HepG2 (cell line): ENCODE results near the gene IER2. TPM values are rescaled to one million over a fixed set of nuclear protein-coding genes. Genes with fewer than 3 reads are reported as not detected.

Source experiments
- AGO1 ChIP-seq: fragments of 200-400 bp; formaldehyde crosslinking; IDR thresholded peaks from 2 replicates; pipeline ENCODE4 v1.6.1; 2017; ENCODE audit warnings: mild to moderate bottlenecking, low read depth, low read length, moderate library complexity; ENCODE audit not compliant: poor library complexity, severe bottlenecking
- BRF2 ChIP-seq: sonication (generic); formaldehyde crosslinking; IDR thresholded peaks from 2 replicates; pipeline ENCODE4 v1.8.1; 2022; ENCODE audit warnings: mild to moderate bottlenecking, missing genetic modification reagents
- FOXJ3 ChIP-seq: sonication (generic); formaldehyde crosslinking; IDR thresholded peaks from 2 replicates; pipeline ENCODE4 v1.4.0; 2020; ENCODE audit warnings: missing genetic modification reagents, mild to moderate bottlenecking, borderline replicate concordance
- ISX ChIP-seq: sonication (generic); formaldehyde crosslinking; conservative IDR thresholded peaks from 2 replicates; pipeline ENCODE4 v1.5.0; 2020; ENCODE audit warnings: missing genetic modification reagents
- JUND ChIP-seq: sonication (generic); formaldehyde crosslinking; IDR thresholded peaks from 2 replicates; pipeline ENCODE4 v1.8.0; 2022; ENCODE audit warnings: mild to moderate bottlenecking, missing genetic modification reagents
- KLF11 ChIP-seq: IDR thresholded peaks from 2 replicates; pipeline ENCODE4 v1.6.1; 2016; ENCODE audit warnings: missing compliant biosample characterization
- MED8 ChIP-seq: sonication (generic); formaldehyde crosslinking; IDR thresholded peaks from 2 replicates; pipeline ENCODE4 v1.8.1; 2023; ENCODE audit warnings: mild to moderate bottlenecking, missing genetic modification reagents; ENCODE audit not compliant: insufficient replicate concordance
- PRPF4 ChIP-seq: fragments of 200-400 bp; formaldehyde crosslinking; IDR thresholded peaks from 2 replicates; pipeline ENCODE4 v1.6.1; 2016; ENCODE audit warnings: low read length, low read depth; ENCODE audit not compliant: poor library complexity, severe bottlenecking
- RBM22 ChIP-seq: fragments of 200-400 bp; formaldehyde crosslinking; optimal IDR thresholded peaks from 2 replicates; pipeline ENCODE3; 2017; ENCODE audit warnings: mild to moderate bottlenecking, low read length, moderate library complexity
- ZNF280D ChIP-seq: sonication (generic); formaldehyde crosslinking; IDR thresholded peaks from 2 replicates; pipeline ENCODE4 v1.5.1; 2020; ENCODE audit warnings: mild to moderate bottlenecking, missing genetic modification reagents
- ZNF501 ChIP-seq: sonication (generic); formaldehyde crosslinking; IDR thresholded peaks from 2 replicates; pipeline ENCODE4 v1.5.1; 2020; ENCODE audit warnings: mild to moderate bottlenecking, moderate library complexity, missing genetic modification reagents
- ZNF709 ChIP-seq: sonication (generic); formaldehyde crosslinking; IDR thresholded peaks from 2 replicates; pipeline ENCODE4 v1.5.0; 2020; ENCODE audit warnings: mild to moderate bottlenecking, missing genetic modification reagents
- polyA plus RNA-seq, 8 experiments: library from polyadenylated mRNA; depleted of rRNA in 3 of 8; stranded (reverse) in 7 of 8; unstranded in 1 of 8; fragments of >200 nt; fragmentation: Illumina TruSeq in 4 of 8; extraction: Trizol in 4 of 8; gene quantifications; 2 replicates each; pipeline versions ENCODE4 v1.2.1 to v1.2.3, GENCODE V29; 2011 to 2016; ENCODE audit warnings: low read depth in 4 of 8, missing spikeins in 1 of 8, mixed read lengths in 1 of 8; ENCODE audit not compliant: insufficient read depth in 1 of 8
- total RNA-seq, 5 experiments: library from RNA; depleted of rRNA; stranded (reverse); fragments of >200 nt; fragmentation: Illumina TruSeq; extraction: Trizol; gene quantifications; 2 replicates each; pipeline ENCODE4 v1.2.3, GENCODE V29; 2016; ENCODE audit warnings: low read depth in 1 of 5
- TF ChIP-seq, protein P1 (sequence below): IDR thresholded peaks from 2 replicates; pipeline ENCODE4 v1.6.1; 2012; ENCODE audit warnings: inconsistent platforms
- TF ChIP-seq, protein P2 (sequence below): sonication (generic); formaldehyde crosslinking; IDR thresholded peaks from 2 replicates; pipeline ENCODE4 v1.5.0; 2020; ENCODE audit warnings: mild to moderate bottlenecking, missing genetic modification reagents, borderline replicate concordance
- TF ChIP-seq, protein P3 (sequence below): sonication (generic); formaldehyde crosslinking; IDR thresholded peaks from 2 replicates; pipeline ENCODE4 v1.5.0; 2020; ENCODE audit warnings: mild to moderate bottlenecking, missing genetic modification reagents
- TF ChIP-seq, protein P4 (sequence below): sonication (generic); formaldehyde crosslinking; IDR thresholded peaks from 2 replicates; pipeline ENCODE4 v1.8.0; 2023; ENCODE audit warnings: mild to moderate bottlenecking, missing genetic modification reagents

The IER2 gene
- total and polyA plus RNA-seq, 2 of the 13 experiments (the other 11 are each of a cell fraction or from before 2014, with no cell fraction given) = 10.1 to 14.3 TPM

DNA sequence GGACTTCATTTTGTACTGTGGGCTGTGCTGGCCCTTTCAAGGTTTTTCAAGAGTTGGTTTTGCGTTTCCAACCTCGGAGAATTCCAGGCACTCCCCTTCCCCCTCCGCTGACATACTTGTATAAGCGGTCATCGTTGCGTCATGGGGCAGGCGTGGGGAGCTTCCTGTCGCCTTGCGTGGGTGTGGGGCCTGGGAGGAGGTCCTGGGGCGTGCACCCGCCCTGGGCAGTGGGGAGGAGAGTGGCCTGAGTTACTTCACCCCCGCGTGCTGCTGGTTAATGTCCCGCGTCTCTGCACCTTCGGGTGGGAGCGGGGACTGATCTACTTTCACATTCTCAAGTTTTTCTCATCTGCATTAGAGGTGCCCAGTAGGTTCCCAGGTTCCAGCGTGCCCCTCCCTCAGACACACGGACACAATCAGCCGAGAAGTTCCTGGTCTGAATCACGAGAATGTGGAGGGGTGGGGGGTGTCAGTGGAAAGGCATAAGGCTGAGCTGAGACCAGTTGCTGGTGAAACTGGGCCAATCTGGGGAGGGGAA lies 4.1 kb downstream of the IER2 start (continued):
- TF ChIP-seq ZNF501 (CRISPR knock-in tag) (peak; percentile 40; the same call in 1 of the 2 replicates), ZNF709 (CRISPR knock-in tag) (no peak), JUND (no peak), RBM22 (no peak), KLF11 (CRISPR knock-in tag) (no peak), FOXJ3 (CRISPR knock-in tag) (no peak), BRF2 (CRISPR knock-in tag) (no peak), AGO1 (peak; percentile 95), ZNF280D (CRISPR knock-in tag) (no peak), PRPF4 (no peak), ISX (CRISPR knock-in tag) (no peak), MED8 (no peak)
- TF ChIP-seq, protein P1, sequence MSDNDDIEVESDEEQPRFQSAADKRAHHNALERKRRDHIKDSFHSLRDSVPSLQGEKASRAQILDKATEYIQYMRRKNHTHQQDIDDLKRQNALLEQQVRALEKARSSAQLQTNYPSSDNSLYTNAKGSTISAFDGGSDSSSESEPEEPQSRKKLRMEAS = peak; percentile 37
- TF ChIP-seq, protein P2, sequence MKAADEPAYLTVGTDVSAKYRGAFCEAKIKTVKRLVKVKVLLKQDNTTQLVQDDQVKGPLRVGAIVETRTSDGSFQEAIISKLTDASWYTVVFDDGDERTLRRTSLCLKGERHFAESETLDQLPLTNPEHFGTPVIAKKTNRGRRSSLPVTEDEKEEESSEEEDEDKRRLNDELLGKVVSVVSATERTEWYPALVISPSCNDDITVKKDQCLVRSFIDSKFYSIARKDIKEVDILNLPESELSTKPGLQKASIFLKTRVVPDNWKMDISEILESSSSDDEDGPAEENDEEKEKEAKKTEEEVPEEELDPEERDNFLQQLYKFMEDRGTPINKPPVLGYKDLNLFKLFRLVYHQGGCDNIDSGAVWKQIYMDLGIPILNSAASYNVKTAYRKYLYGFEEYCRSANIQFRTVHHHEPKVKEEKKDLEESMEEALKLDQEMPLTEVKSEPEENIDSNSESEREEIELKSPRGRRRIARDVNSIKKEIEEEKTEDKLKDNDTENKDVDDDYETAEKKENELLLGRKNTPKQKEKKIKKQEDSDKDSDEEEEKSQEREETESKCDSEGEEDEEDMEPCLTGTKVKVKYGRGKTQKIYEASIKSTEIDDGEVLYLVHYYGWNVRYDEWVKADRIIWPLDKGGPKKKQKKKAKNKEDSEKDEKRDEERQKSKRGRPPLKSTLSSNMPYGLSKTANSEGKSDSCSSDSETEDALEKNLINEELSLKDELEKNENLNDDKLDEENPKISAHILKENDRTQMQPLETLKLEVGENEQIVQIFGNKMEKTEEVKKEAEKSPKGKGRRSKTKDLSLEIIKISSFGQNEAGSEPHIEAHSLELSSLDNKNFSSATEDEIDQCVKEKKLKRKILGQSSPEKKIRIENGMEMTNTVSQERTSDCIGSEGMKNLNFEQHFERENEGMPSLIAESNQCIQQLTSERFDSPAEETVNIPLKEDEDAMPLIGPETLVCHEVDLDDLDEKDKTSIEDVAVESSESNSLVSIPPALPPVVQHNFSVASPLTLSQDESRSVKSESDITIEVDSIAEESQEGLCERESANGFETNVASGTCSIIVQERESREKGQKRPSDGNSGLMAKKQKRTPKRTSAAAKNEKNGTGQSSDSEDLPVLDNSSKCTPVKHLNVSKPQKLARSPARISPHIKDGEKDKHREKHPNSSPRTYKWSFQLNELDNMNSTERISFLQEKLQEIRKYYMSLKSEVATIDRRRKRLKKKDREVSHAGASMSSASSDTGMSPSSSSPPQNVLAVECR (CRISPR knock-in tag) = peak; percentile 36; the same call in 1 of the 2 replicates
- TF ChIP-seq, protein P3, sequence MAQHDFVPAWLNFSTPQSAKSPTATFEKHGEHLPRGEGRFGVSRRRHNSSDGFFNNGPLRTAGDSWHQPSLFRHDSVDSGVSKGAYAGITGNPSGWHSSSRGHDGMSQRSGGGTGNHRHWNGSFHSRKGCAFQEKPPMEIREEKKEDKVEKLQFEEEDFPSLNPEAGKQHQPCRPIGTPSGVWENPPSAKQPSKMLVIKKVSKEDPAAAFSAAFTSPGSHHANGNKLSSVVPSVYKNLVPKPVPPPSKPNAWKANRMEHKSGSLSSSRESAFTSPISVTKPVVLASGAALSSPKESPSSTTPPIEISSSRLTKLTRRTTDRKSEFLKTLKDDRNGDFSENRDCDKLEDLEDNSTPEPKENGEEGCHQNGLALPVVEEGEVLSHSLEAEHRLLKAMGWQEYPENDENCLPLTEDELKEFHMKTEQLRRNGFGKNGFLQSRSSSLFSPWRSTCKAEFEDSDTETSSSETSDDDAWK (CRISPR knock-in tag) = no peak
- TF ChIP-seq, protein P4, sequence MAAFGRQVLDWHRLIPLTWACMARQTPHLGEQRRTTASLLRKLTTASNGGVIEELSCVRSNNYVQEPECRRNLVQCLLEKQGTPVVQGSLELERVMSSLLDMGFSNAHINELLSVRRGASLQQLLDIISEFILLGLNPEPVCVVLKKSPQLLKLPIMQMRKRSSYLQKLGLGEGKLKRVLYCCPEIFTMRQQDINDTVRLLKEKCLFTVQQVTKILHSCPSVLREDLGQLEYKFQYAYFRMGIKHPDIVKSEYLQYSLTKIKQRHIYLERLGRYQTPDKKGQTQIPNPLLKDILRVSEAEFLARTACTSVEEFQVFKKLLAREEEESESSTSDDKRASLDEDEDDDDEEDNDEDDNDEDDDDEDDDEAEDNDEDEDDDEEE (CRISPR knock-in tag) = no peak
